HEK293T (cell line): ENCODE measurements around the gene TBC1D22B.

Experiments
- ARNT ChIP-seq: fragments of 450-650 bp; IDR thresholded peaks from 2 replicates; pipeline ENCODE4 v1.6.1; 2017; ENCODE audit warnings: mild to moderate bottlenecking
- BHLHE40 ChIP-seq: fragments of 450-650 bp; IDR thresholded peaks from 2 replicates; pipeline ENCODE4 v1.6.1; 2016; ENCODE audit warnings: mild to moderate bottlenecking, moderate library complexity, borderline replicate concordance
- FOXA1 ChIP-seq: fragments of 450-650 bp; IDR thresholded peaks from 2 replicates; pipeline ENCODE4 v1.6.1; 2016; ENCODE audit warnings: mild to moderate bottlenecking
- FOXM1 ChIP-seq: fragments of 450-650 bp; IDR thresholded peaks from 2 replicates; pipeline ENCODE4 v1.6.1; 2017; ENCODE audit warnings: mild to moderate bottlenecking, borderline replicate concordance
- L3MBTL2 ChIP-seq: fragments of 450-650 bp; conservative IDR thresholded peaks from 2 replicates; pipeline ENCODE4 v1.6.1; 2016; ENCODE audit warnings: mild to moderate bottlenecking
- SUZ12 ChIP-seq: fragments of 450-650 bp; IDR thresholded peaks from 2 replicates; pipeline ENCODE4 v1.6.1; 2016; ENCODE audit warnings: mild to moderate bottlenecking

GRCh38 chr6:37371154-37372083 lies 113.8 kb downstream of the TBC1D22B start:
- TF ChIP-seq L3MBTL2 (no peak), ARNT (no peak), BHLHE40 (no peak), FOXA1 (no peak), FOXM1 (no peak), SUZ12 (no peak)
